SK-N-MC (cell line): ENCODE measurements around the gene BORCS8.

Experiments used
- FOXP2 ChIP-seq: optimal IDR thresholded peaks from 2 replicates; pipeline ENCODE3; 2011; ENCODE audit warnings: mild to moderate bottlenecking, moderate library complexity; ENCODE audit not compliant: insufficient read depth; ENCODE audit errors: extremely low read length, control extremely low read depth
- POLR2AphosphoS5 ChIP-seq: IDR thresholded peaks from 2 replicates; pipeline ENCODE4 v1.6.1; 2012; ENCODE audit warnings: mild to moderate bottlenecking, low read depth, low read length, borderline replicate concordance

GRCh38 chr19:19131989-19132388 lies 60.0 kb downstream of the BORCS8 start:
- TF ChIP-seq FOXP2 (no peak), POLR2AphosphoS5 (no peak)
